Spleen (tissue), 7 donors: ENCODE data around the gene TMEM272.

ENCODE experiments used
- POLR2AphosphoS5 ChIP-seq, 3 donors: sonication (generic); formaldehyde crosslinking; IDR thresholded peaks; one replicate each; pipeline ENCODE4 v1.5.1; 2017; ENCODE audit warnings: antibody characterized with exemption in 3 of 3
- TF ChIP-seq, protein P1 (sequence below), 11 experiments: fragments of 200-600 bp in 7 of 11; fragments of 450-650 bp in 4 of 11; sonication (generic) in 4 of 11; IDR thresholded peaks in 8 of 11; conservative IDR thresholded peaks in 3 of 11; 1 replicate in 7 of 11; 2 replicates in 4 of 11; pipeline versions ENCODE4 v1.4.0 to v1.8.0; 2016 to 2021; ENCODE audit warnings: antibody characterized with exemption in 11 of 11, inconsistent platforms in 4 of 11, mild to moderate bottlenecking in 1 of 11
- donor health status: DM: no; HTN: no; CAD: no; lungs with moderate emphysema.
- donor health status: DM: no; HTN: no; CAD: no.
- donor health status: DM: no; HTN: no; CAD: no.

DNA sequence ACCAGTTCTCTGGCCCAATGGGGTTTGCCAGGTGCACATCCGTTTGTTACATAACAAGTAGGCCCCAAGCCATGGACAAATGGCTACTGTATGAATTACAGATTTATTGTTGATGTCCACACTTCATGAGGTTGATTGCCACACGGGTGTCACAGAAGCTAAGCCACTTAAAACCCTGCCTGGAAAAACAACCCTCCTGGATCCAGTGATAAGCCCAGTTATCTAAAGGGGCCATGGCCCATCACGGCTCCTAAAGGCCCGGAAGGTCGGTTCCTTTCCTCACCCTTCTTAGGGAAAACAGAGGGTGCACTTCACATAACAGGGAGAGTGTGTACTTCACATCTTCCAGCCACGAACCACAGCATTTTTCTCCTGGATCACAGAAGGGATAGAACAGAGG, 4.1 kb downstream of the TMEM272 start:
- TF ChIP-seq, protein P1, sequence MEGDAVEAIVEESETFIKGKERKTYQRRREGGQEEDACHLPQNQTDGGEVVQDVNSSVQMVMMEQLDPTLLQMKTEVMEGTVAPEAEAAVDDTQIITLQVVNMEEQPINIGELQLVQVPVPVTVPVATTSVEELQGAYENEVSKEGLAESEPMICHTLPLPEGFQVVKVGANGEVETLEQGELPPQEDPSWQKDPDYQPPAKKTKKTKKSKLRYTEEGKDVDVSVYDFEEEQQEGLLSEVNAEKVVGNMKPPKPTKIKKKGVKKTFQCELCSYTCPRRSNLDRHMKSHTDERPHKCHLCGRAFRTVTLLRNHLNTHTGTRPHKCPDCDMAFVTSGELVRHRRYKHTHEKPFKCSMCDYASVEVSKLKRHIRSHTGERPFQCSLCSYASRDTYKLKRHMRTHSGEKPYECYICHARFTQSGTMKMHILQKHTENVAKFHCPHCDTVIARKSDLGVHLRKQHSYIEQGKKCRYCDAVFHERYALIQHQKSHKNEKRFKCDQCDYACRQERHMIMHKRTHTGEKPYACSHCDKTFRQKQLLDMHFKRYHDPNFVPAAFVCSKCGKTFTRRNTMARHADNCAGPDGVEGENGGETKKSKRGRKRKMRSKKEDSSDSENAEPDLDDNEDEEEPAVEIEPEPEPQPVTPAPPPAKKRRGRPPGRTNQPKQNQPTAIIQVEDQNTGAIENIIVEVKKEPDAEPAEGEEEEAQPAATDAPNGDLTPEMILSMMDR (IDR thresholded peaks at IDR 0.05 in 8 of 11, conservative IDR thresholded peaks at IDR 0.05 in 3 of 11), result no peak
- TF ChIP-seq POLR2AphosphoS5 (IDR thresholded peaks at IDR 0.05), result no peak
